PC-9 (cell line): ENCODE measurements around the gene ATP6V1D.

ENCODE experiments used
- EZH2 ChIP-seq: fragments of 200-600 bp; sonication (generic); IDR thresholded peaks from 2 replicates; pipeline ENCODE4 v1.8.0; 2017; ENCODE audit warnings: antibody characterized with exemption, low read depth
- TF ChIP-seq, protein P1 (sequence below): fragments of 200-600 bp; sonication (generic); conservative IDR thresholded peaks from 2 replicates; pipeline ENCODE4 v1.6.1; 2017; ENCODE audit warnings: mixed run types, antibody characterized with exemption, mild to moderate bottlenecking, moderate library complexity

GRCh38 chr14:67385120-67385519 lies 25.5 kb upstream of the ATP6V1D start:
- TF ChIP-seq, protein P1, sequence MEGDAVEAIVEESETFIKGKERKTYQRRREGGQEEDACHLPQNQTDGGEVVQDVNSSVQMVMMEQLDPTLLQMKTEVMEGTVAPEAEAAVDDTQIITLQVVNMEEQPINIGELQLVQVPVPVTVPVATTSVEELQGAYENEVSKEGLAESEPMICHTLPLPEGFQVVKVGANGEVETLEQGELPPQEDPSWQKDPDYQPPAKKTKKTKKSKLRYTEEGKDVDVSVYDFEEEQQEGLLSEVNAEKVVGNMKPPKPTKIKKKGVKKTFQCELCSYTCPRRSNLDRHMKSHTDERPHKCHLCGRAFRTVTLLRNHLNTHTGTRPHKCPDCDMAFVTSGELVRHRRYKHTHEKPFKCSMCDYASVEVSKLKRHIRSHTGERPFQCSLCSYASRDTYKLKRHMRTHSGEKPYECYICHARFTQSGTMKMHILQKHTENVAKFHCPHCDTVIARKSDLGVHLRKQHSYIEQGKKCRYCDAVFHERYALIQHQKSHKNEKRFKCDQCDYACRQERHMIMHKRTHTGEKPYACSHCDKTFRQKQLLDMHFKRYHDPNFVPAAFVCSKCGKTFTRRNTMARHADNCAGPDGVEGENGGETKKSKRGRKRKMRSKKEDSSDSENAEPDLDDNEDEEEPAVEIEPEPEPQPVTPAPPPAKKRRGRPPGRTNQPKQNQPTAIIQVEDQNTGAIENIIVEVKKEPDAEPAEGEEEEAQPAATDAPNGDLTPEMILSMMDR: no peak
- TF ChIP-seq EZH2: no peak
